OCI-LY7 (cell line): Measurements from ENCODE around the gene MAN1A1.

Experiments used
- CTCF ChIP-seq: fragments of 200-600 bp; sonication (generic); conservative IDR thresholded peaks from 2 replicates; pipeline ENCODE4 v1.5.1; 2014; ENCODE audit warnings: mild to moderate bottlenecking, antibody characterized with exemption, low read length, moderate library complexity, mixed read lengths
- EZH2phosphoT487 ChIP-seq: fragments of 200-600 bp; sonication (generic); IDR thresholded peaks from 2 replicates; pipeline ENCODE4 v1.6.1; 2018; ENCODE audit warnings: low read depth, borderline replicate concordance, mild to moderate bottlenecking, mixed run types, antibody characterized with exemption, low read length, moderate library complexity, mixed read lengths

GRCh38 chr6:119170447-119171087 lies 179.0 kb downstream of the MAN1A1 start:
- no peak for TF ChIP-seq CTCF
- no peak for TF ChIP-seq EZH2phosphoT487
